Stimulated activated CD4-positive, alpha-beta T cell treated with anti-CD3 and anti-CD28 coated beads, Interleukin-2, amount 100 ng/mL, for 48 hours (primary cell): ENCODE measurements around the gene ILDR2.

Source experiments
- DNase-seq, 2 donors: peaks; one replicate each; pipeline ENCODE4 v3.0.0-alpha.2; 2020

Gene ILDR2

GRCh38 chr1:166975361-166976129, at the start of gene ILDR2:
Gene ILDR2, minus strand, starts transcription at chr1:166975540. Its CDS starts 272 bp downstream, at chr1:166975268.
- peak; percentile 49 to 63 for DNase-seq

- no peak for DNase-seq
These were observed 47.0 kb upstream of the ILDR2 start for GRCh38 chr1:167022384-167022783.

- no peak for DNase-seq
These were observed 40.9 kb upstream of the ILDR2 start for GRCh38 chr1:167016100-167016750.

- DNase-seq, result no peak
These were observed 38.0 kb upstream of the ILDR2 start for GRCh38 chr1:167013108-167013929.

GRCh38 chr1:167012570-167012969, 37.2 kb upstream of the ILDR2 start:
- no peak for DNase-seq

GRCh38 chr1:167011560-167012191, 36.3 kb upstream of the ILDR2 start:
- DNase-seq, result no peak

GRCh38 chr1:167003711-167004110, 28.4 kb upstream of the ILDR2 start:
- DNase-seq, result no peak

GRCh38 chr1:167002354-167002753, 27.0 kb upstream of the ILDR2 start:
- no peak for DNase-seq

GRCh38 chr1:167000546-167000945, 25.2 kb upstream of the ILDR2 start:
- DNase-seq, result no peak

- no peak for DNase-seq
These were observed 24.2 kb upstream of the ILDR2 start for GRCh38 chr1:166999500-167000055.

GRCh38 chr1:166999075-166999474, 23.7 kb upstream of the ILDR2 start:
- no peak for DNase-seq

- no peak for DNase-seq
These were observed 13.7 kb upstream of the ILDR2 start, which contains the start of gene MAEL for GRCh38 chr1:166988974-166989515. Gene MAEL, plus strand, starts transcription at chr1:166989280. Its CDS starts 73 bp downstream, at chr1:166989353.

GRCh38 chr1:166981589-166981988, 6.2 kb upstream of the ILDR2 start:
- no peak for DNase-seq

GRCh38 chr1:166980818-166981217, 5.5 kb upstream of the ILDR2 start:
- DNase-seq, result no peak

GRCh38 chr1:166980383-166980782, 5.0 kb upstream of the ILDR2 start:
- DNase-seq, result no peak

- DNase-seq, result no peak
These were observed 3.5 kb upstream of the ILDR2 start for GRCh38 chr1:166978821-166979220.

- DNase-seq, result no peak
These were observed 2.6 kb upstream of the ILDR2 start for GRCh38 chr1:166977951-166978350.

GRCh38 chr1:166974647-166975345, 544 bp downstream of the ILDR2 start:
- peak in 1 of 2 donors; percentile 40 for DNase-seq

- DNase-seq, result no peak
These were observed 2.5 kb downstream of the ILDR2 start for GRCh38 chr1:166972826-166973225.

- no peak for DNase-seq
These were observed 3.1 kb downstream of the ILDR2 start for GRCh38 chr1:166972193-166972592.

GRCh38 chr1:166971252-166971651, 4.1 kb downstream of the ILDR2 start:
- DNase-seq, result peak in 1 of 2 donors; percentile 13
